ENCODE measurements around the gene ZNF17.
A peak's percentile ranks its signal among the peaks of the same experiment; 100 is the strongest.

ZNF17 gene

GRCh38 chr19:57406516-57407123, 4.3 kb upstream of the ZNF17 start:
- DNase-seq, result peak; percentile 84
- H3K56ac ChIP-seq (ENCODE audit: low read length), result no peak overlapping the region
- no peaks in the 10 kb centered on the region for H3K27me3 ChIP-seq (ENCODE audit: insufficient read depth, low read length, poor library complexity)
- no peak overlapping the region for H3K4ac ChIP-seq (ENCODE audit: low read depth, low read length)
- H2BK120ac ChIP-seq (ENCODE audit: low read depth, low read length), result no peak overlapping the region
- no peak overlapping the region for H2BK5ac ChIP-seq (ENCODE audit: low read length)
- no peaks in the 10 kb centered on the region for H3K4me1 ChIP-seq (ENCODE audit: control insufficient read depth, low read depth, low read length)
- no peaks in the 10 kb centered on the region for H3K36me3 ChIP-seq (ENCODE audit: control insufficient read depth, insufficient read depth, low read length)
- no peak overlapping the region for H3K27ac ChIP-seq (ENCODE audit: low read depth, low read length)
- H3K18ac ChIP-seq (ENCODE audit: low read length), result no peak overlapping the region
- no peak overlapping the region for H3K9ac ChIP-seq (ENCODE audit: low read length)
- H3K23ac ChIP-seq (ENCODE audit: low read length), result no peak overlapping the region
- no peak overlapping the region for H3K4me2 ChIP-seq (ENCODE audit: low read length)
- H2AK5ac ChIP-seq (ENCODE audit: low read length), result no peak overlapping the region
- H2BK15ac ChIP-seq (replicated peaks; ENCODE audit: low read depth), result no peak overlapping the region
- H3K79me2 ChIP-seq (ENCODE audit: control insufficient read depth, insufficient read depth, low read length), result peaks cover 2% of the 10 kb centered on the region
- H4K8ac ChIP-seq (ENCODE audit: low read depth, low read length), result no peak overlapping the region
- no CpG with 5 or more reads among the region's 8 CpGs for WGBS (ENCODE audit: extremely low coverage, insufficient coverage, low lambda C conversion rate)
- H3K79me1 ChIP-seq (ENCODE audit: low read length), result peaks cover under 1% of the 10 kb centered on the region
- H4K5ac ChIP-seq (ENCODE audit: low read length), result no peak overlapping the region
- H3K4me3 ChIP-seq (ENCODE audit: low read length), result no peak overlapping the region

GRCh38 chr19:57419439-57419838, 8.5 kb downstream of the ZNF17 start:
- H4K8ac ChIP-seq (ENCODE audit: low read depth, low read length), result no peak overlapping the region
- no peak overlapping the region for H3K4me3 ChIP-seq (ENCODE audit: low read length)
- H2BK5ac ChIP-seq (ENCODE audit: low read length), result no peak overlapping the region
- H3K56ac ChIP-seq (ENCODE audit: low read length), result no peak overlapping the region
- H2BK15ac ChIP-seq (replicated peaks; ENCODE audit: low read depth), result no peak overlapping the region
- no peaks in the 10 kb centered on the region for H3K4me1 ChIP-seq (ENCODE audit: control insufficient read depth, low read depth, low read length)
- no peak overlapping the region for H3K4me2 ChIP-seq (ENCODE audit: low read length)
- no peak overlapping the region for H3K23ac ChIP-seq (ENCODE audit: low read length)
- H3K18ac ChIP-seq (ENCODE audit: low read length), result no peak overlapping the region
- H3K9ac ChIP-seq (ENCODE audit: low read length), result no peak overlapping the region
- no peak overlapping the region for H3K4ac ChIP-seq (ENCODE audit: low read depth, low read length)
- WGBS (ENCODE audit: extremely low coverage, insufficient coverage, low lambda C conversion rate), result no CpG with 5 or more reads among the region's 4 CpGs
- no peak for DNase-seq
- no peaks in the 10 kb centered on the region for H3K27me3 ChIP-seq (ENCODE audit: insufficient read depth, low read length, poor library complexity)
- H3K79me1 ChIP-seq (ENCODE audit: low read length), result peaks cover 2% of the 10 kb centered on the region
- peaks cover 4% of the 10 kb centered on the region for H3K36me3 ChIP-seq (ENCODE audit: control insufficient read depth, insufficient read depth, low read length)
- H2AK5ac ChIP-seq (ENCODE audit: low read length), result no peak overlapping the region
- no peak overlapping the region for H3K27ac ChIP-seq (ENCODE audit: low read depth, low read length)
- H2BK120ac ChIP-seq (ENCODE audit: low read depth, low read length), result no peak overlapping the region
- H4K5ac ChIP-seq (ENCODE audit: low read length), result no peak overlapping the region
- H3K79me2 ChIP-seq (ENCODE audit: control insufficient read depth, insufficient read depth, low read length), result no peaks in the 10 kb centered on the region

- H3K4me3 ChIP-seq (ENCODE audit: low read length), result no peak overlapping the region
- no peak overlapping the region for H3K4me2 ChIP-seq (ENCODE audit: low read length)
- no peak overlapping the region for H2BK15ac ChIP-seq (replicated peaks; ENCODE audit: low read depth)
- H3K36me3 ChIP-seq (ENCODE audit: control insufficient read depth, insufficient read depth, low read length), result peaks cover 4% of the 10 kb centered on the region
- H3K4me1 ChIP-seq (ENCODE audit: control insufficient read depth, low read depth, low read length), result no peaks in the 10 kb centered on the region
- H3K79me2 ChIP-seq (ENCODE audit: control insufficient read depth, insufficient read depth, low read length), result no peaks in the 10 kb centered on the region
- H3K9ac ChIP-seq (ENCODE audit: low read length), result no peak overlapping the region
- no peak overlapping the region for H3K27ac ChIP-seq (ENCODE audit: low read depth, low read length)
- no peak overlapping the region for H2BK5ac ChIP-seq (ENCODE audit: low read length)
- H3K18ac ChIP-seq (ENCODE audit: low read length), result no peak overlapping the region
- no peak overlapping the region for H4K8ac ChIP-seq (ENCODE audit: low read depth, low read length)
- peaks cover 1% of the 10 kb centered on the region for H3K79me1 ChIP-seq (ENCODE audit: low read length)
- H4K5ac ChIP-seq (ENCODE audit: low read length), result no peak overlapping the region
- H3K27me3 ChIP-seq (ENCODE audit: insufficient read depth, low read length, poor library complexity), result no peaks in the 10 kb centered on the region
- no peak overlapping the region for H2BK120ac ChIP-seq (ENCODE audit: low read depth, low read length)
- H3K4ac ChIP-seq (ENCODE audit: low read depth, low read length), result no peak overlapping the region
- no CpG with 5 or more reads among the region's 3 CpGs for WGBS (ENCODE audit: extremely low coverage, insufficient coverage, low lambda C conversion rate)
- no peak overlapping the region for H3K56ac ChIP-seq (ENCODE audit: low read length)
- no peak overlapping the region for H3K23ac ChIP-seq (ENCODE audit: low read length)
- no peak for DNase-seq
- no peak overlapping the region for H2AK5ac ChIP-seq (ENCODE audit: low read length)
These were observed 10.1 kb downstream of the ZNF17 start for GRCh38 chr19:57421037-57421436.

- Histone ChIP-seq H3K4me2 (ENCODE audit: low read length) (peak overlapping the region; percentile 34), H4K5ac (ENCODE audit: low read length) (no peak overlapping the region), H3K56ac (ENCODE audit: low read length) (peak overlapping the region; percentile 59), H3K79me2 (ENCODE audit: control insufficient read depth, insufficient read depth, low read length) (peaks cover 31% of the 10 kb centered on the region), H3K36me3 (ENCODE audit: control insufficient read depth, insufficient read depth, low read length) (no peaks in the 10 kb centered on the region), H3K4me1 (ENCODE audit: control insufficient read depth, low read depth, low read length) (peaks cover 6% of the 10 kb centered on the region), H2AK5ac (ENCODE audit: low read length) (no peak overlapping the region), H3K79me1 (ENCODE audit: low read length) (peaks cover 23% of the 10 kb centered on the region), H3K18ac (ENCODE audit: low read length) (peak overlapping the region; percentile 62), H4K8ac (ENCODE audit: low read depth, low read length) (peak overlapping the region; percentile 94), H3K27me3 (ENCODE audit: insufficient read depth, low read length, poor library complexity) (no peaks in the 10 kb centered on the region), H2BK15ac (replicated peaks; ENCODE audit: low read depth) (no peak overlapping the region), H2BK5ac (ENCODE audit: low read length) (no peak overlapping the region), H3K4ac (ENCODE audit: low read depth, low read length) (no peak overlapping the region), H3K4me3 (ENCODE audit: low read length) (peak overlapping the region; percentile 67), H3K27ac (ENCODE audit: low read depth, low read length) (no peak overlapping the region), H3K9ac (ENCODE audit: low read length) (peak overlapping the region; percentile 76), H2BK120ac (ENCODE audit: low read depth, low read length) (no peak overlapping the region), H3K23ac (ENCODE audit: low read length) (no peak overlapping the region)
- DNase-seq, result peak; percentile 15
- no CpG with 5 or more reads among the region's 15 CpGs for WGBS (ENCODE audit: extremely low coverage, insufficient coverage, low lambda C conversion rate)
These were observed 23.6 kb downstream of the ZNF17 start for GRCh38 chr19:57434386-57435061.

GRCh38 chr19:57435062-57435978, 24.4 kb downstream of the ZNF17 start, which contains the start of gene ZNF749:
TSS of gene ZNF749 (plus strand) at chr19:57435325. CDS start at chr19:57435579, 254 bp downstream.
- H3K4me2 ChIP-seq (ENCODE audit: low read length), result peak within 1 kb of the TSS; percentile 97
- peaks cover 39% of the 10 kb centered on the region for H3K79me2 ChIP-seq (ENCODE audit: control insufficient read depth, insufficient read depth, low read length)
- H3K4me1 ChIP-seq (ENCODE audit: control insufficient read depth, low read depth, low read length), result peaks cover 6% of the 10 kb centered on the region
- no peak within 1 kb of the TSS for H2BK15ac ChIP-seq (replicated peaks; ENCODE audit: low read depth)
- H3K9ac ChIP-seq (ENCODE audit: low read length), result peak within 1 kb of the TSS; percentile 91
- no peak within 1 kb of the TSS for H4K5ac ChIP-seq (ENCODE audit: low read length)
- H3K27ac ChIP-seq (ENCODE audit: low read depth, low read length), result peak within 1 kb of the TSS; percentile 72
- no peaks in the 10 kb centered on the region for H3K36me3 ChIP-seq (ENCODE audit: control insufficient read depth, insufficient read depth, low read length)
- peak; percentile 100 for DNase-seq
- H4K8ac ChIP-seq (ENCODE audit: low read depth, low read length), result peak within 1 kb of the TSS; percentile 94
- peak within 1 kb of the TSS; percentile 68 for H3K23ac ChIP-seq (ENCODE audit: low read length)
- no peak within 1 kb of the TSS for H3K4ac ChIP-seq (ENCODE audit: low read depth, low read length)
- H3K79me1 ChIP-seq (ENCODE audit: low read length), result peaks cover 30% of the 10 kb centered on the region
- H3K18ac ChIP-seq (ENCODE audit: low read length), result peak within 1 kb of the TSS; percentile 62
- H3K56ac ChIP-seq (ENCODE audit: low read length), result peak within 1 kb of the TSS; percentile 96
- peak within 1 kb of the TSS; percentile 43 for H2AK5ac ChIP-seq (ENCODE audit: low read length)
- H2BK120ac ChIP-seq (ENCODE audit: low read depth, low read length), result no peak within 1 kb of the TSS
- no CpG with 5 or more reads among the region's 61 CpGs for WGBS (ENCODE audit: extremely low coverage, insufficient coverage, low lambda C conversion rate)
- peak within 1 kb of the TSS; percentile 67 for H3K4me3 ChIP-seq (ENCODE audit: low read length)
- H3K27me3 ChIP-seq (ENCODE audit: insufficient read depth, low read length, poor library complexity), result no peaks in the 10 kb centered on the region
- H2BK5ac ChIP-seq (ENCODE audit: low read length), result no peak within 1 kb of the TSS

Data from mesendoderm (in vitro differentiated cells).